Retinal pigment epithelial cell (primary cell): ENCODE data around the gene MDH2.
"Not testable (repeated sequence)": the region's sequence is repeated elsewhere in the genome, so short reads cannot be mapped to it uniquely, and the experiment has no call there.

ENCODE experiments used
- DNase-seq: peaks from one replicate; pipeline ENCODE4 v3.0.0-alpha.2; 2010; ENCODE audit warnings: low read depth
- H3K4me3 ChIP-seq: 2 replicates; pipeline ENCODE4 v1.5.1; 2011; ENCODE audit warnings: mild to moderate bottlenecking, low read length, control low read depth, moderate library complexity
- TF ChIP-seq, protein P1 (sequence below): conservative IDR thresholded peaks from 2 replicates; pipeline ENCODE4 v1.5.1; 2011; ENCODE audit warnings: low read depth, low read length, control low read depth, inconsistent platforms

MDH2 gene

DNA sequence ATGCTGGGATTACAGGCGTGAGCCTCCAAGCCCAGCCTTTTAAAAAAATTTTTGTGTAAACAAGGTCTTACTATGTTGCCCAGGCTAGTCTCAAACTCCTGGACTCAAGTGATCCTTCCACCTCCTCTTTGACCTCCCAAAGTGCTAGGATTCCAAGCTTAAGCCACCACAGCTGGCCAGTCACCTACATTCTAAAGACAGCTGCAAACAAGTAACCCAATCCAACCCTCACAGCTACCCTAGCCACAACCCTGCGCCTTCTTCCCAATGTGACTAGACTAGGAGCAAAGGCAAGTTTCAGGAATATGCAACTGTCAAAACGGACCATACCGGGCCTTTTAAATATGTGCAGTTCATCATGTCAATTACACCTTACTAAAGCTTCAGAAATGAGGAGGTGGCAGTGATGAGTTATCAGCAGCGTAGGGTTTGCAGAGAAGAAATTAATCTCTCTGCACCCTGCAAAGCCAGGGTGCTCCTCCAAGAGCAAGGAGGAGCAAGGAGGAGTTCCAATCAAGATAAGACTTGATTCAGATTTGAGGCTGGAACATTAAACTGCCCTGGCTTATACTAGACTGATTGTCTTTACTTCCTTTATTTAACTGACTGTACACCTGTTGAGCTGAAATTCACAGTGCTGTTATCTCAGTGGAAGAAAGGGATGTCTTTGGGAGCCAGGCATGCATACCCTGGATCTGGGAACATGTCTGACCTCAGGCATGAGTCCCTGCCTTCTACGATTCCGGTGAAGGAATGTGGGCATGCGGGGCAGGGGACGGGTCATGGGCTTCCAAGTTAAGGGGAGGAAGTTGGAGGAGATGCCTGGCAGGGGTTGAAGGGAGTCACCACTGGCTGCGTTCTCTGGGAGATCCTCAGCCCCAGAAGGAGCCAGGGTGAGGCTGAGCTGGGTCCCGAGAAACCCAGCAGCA lies 38.0 kb upstream of the MDH2 start:
- H3K4me3 ChIP-seq: no peak overlapping the region
- DNase-seq: no peak
- TF ChIP-seq, protein P1, sequence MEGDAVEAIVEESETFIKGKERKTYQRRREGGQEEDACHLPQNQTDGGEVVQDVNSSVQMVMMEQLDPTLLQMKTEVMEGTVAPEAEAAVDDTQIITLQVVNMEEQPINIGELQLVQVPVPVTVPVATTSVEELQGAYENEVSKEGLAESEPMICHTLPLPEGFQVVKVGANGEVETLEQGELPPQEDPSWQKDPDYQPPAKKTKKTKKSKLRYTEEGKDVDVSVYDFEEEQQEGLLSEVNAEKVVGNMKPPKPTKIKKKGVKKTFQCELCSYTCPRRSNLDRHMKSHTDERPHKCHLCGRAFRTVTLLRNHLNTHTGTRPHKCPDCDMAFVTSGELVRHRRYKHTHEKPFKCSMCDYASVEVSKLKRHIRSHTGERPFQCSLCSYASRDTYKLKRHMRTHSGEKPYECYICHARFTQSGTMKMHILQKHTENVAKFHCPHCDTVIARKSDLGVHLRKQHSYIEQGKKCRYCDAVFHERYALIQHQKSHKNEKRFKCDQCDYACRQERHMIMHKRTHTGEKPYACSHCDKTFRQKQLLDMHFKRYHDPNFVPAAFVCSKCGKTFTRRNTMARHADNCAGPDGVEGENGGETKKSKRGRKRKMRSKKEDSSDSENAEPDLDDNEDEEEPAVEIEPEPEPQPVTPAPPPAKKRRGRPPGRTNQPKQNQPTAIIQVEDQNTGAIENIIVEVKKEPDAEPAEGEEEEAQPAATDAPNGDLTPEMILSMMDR: no peak

DNA sequence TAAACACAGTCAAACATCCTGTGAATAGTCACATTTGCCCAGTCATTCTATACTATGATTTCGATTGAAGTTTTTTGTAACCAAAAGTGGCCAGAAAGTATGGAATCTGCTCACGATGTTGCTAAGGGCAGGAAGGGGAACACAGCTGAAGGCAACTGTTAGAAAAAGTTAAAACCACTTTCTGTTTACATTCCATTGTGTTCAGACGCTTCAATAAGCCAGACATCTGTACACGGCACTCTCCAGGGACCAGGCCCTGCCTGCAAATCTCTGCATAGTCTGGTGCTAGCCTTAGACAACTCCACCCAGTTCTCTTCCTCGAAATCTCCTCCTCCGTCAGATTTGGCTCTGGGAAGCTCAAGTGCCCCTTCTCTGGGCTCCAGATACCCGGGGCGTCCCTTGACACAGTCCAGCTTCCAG lies 36.5 kb upstream of the MDH2 start:
- H3K4me3 ChIP-seq: no peak overlapping the region
- TF ChIP-seq, protein P1: no peak
- DNase-seq: no peak

DNA sequence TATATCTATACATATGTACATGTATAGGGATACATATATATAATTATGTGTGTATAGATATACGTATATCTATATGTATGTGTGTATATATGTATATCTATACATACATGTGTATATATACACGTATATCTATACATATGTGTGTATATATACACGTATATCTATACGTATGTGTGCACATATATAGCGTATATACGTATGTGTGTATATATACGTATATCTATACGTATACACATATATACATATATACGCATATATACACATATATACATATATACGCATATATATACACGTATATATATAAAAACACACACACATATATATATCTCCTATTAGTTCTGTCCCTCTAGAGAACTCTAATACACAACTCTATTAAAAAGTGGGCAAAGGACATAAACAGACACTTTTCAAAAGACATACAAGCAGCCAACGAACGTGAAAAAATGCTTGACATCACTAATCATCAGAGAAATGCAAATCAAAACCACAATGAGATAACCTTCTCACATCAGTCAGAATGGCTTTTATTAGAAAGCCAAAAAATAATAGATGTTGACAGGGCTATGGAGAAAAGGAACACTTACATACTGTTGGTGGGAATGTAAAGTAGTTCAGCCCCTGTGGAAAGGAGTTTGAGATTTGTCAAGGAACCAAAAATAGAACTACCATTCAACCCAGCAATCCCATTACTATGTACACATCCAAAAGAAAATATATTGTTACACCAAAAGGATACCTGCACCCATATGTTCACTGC lies 31.5 kb upstream of the MDH2 start:
- DNase-seq: peak; percentile 5
- TF ChIP-seq, protein P1: no peak
- no peak overlapping the region for H3K4me3 ChIP-seq

DNA sequence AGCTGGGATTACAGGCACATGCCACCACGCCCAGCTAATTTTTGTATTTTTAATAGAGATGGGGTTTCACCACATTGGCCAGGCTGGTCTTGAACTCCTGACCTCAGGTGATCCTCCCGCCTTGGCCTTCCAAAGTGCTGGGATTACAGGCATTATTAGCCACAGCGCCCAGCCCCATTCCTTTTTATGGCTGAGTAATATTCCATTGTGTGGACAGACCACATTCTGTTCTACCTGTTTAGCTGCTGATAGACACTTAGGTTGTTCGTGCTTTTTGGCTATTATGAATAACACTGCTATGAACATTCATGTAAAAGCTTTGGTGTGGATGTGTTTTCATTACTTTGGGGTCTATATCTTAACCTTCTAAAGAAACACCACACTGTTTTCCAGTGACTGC lies 29.4 kb upstream of the MDH2 start:
- DNase-seq, H3K4me3 ChIP-seq: not testable (repeated sequence)

DNA sequence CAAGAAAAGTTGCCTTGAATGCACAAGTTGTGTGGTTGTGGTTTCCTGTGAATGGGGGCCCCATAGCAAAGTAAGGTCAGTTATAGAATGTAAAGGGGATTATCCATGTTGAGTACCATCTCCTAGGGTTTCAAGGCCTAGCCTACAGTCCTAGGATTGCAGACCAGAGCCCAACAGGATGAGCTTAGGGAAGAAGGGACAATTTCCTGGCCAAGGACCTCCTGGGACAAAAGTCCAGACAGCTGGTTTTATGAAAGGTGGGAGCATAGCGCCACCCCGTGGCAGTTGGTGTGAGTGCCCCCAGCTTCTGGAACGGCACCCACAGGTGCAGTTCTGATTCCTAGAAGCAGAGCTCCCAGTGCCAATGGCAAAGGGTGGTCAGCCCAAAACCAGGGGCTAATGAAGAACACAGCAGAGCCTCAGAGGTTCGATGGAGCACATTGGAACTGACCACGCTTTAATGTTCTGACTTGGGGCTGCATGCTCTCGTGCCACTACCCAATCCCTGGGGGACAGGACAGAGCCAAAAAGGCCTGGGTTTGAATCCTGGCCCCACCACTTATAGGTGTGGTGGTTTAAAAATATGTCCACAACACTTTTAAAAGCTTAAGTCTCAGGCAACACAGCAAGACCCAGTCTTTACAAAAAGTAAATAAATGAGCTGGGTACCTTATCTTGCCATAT lies 27.7 kb upstream of the MDH2 start:
- DNase-seq: peak; percentile 4
- TF ChIP-seq, protein P1: peak; percentile 87
- H3K4me3 ChIP-seq: no peak overlapping the region

DNA sequence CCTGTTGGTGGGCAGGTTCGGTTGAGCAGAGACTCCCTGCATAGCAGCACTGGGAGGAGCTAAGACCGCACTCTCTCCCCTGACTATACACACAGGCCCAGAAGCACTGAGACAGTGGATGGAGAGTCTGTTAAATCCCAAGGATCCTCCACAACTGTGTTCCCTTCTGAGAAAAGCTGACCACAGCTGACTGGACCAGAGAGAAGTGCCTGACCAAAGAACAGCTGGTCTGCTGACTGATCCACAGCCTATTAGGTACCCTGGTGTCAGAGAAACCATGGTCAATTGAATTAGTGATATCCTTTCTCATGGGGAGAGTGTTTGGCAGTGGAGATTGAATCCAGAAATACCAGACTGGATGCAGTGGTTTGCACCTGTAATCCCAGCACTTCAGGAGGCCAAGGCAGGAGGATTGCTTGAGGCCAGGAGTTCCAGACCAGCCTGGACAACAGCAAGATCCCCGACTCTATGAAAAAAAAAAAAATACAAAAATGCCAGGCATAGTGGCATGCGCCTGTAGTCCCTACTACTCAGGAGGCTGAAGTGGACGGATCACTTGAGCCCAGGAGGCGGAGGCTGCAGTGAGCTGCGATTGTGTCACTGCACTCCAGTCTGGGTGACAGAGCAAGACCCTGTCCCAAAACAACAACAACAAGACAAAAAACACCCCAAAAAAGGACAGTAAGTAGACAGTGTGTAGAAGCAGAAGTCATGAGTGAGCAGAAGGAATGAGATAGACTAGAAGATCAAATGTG lies 25.7 kb upstream of the MDH2 start:
- DNase-seq: no peak
- H3K4me3 ChIP-seq: no peak overlapping the region
- TF ChIP-seq, protein P1: no peak
